CD4-positive, alpha-beta T cell (primary cell): ENCODE measurements around the gene PPCS. TPM values are rescaled to one million over a fixed set of nuclear protein-coding genes. Genes with fewer than 3 reads are reported as not detected.

Source experiments
- ATAC-seq: fragments of 200-7000 bp; cut with Tn5 transposase; one replicate; pipeline ENCODE4 v1.10.0; 2022; ENCODE audit warnings: mild to moderate bottlenecking; ENCODE audit not compliant: poor library complexity
- CTCF ChIA-PET: fragments of 350-600 bp; sonication (Branson Sonifier 250); formaldehyde crosslinking; loops from one replicate; lab custom pipeline; 2021; ENCODE audit warnings: antibody characterized with exemption, inconsistent platforms; lab: Charles Lee
- POLR2A ChIA-PET: fragments of 350-600 bp; sonication (Branson Sonifier 250); formaldehyde crosslinking; loops from one replicate; lab custom pipeline; 2021; ENCODE audit warnings: antibody characterized with exemption, inconsistent platforms; lab: Charles Lee
- DNase-seq, 14 experiments: peaks; one replicate each; pipeline ENCODE4 v3.0.0-alpha.2; 2013 to 2020; ENCODE audit warnings: mixed read lengths in 2 of 14
- H3K27ac ChIP-seq, 2 donors: one replicate each; pipeline versions ENCODE4 v1.5.1 to v1.7.0; 2013; ENCODE audit warnings: low read length in 2 of 2, low read depth in 1 of 2, mild to moderate bottlenecking in 1 of 2
- H3K27me3 ChIP-seq, 2 experiments: 1 replicate in 1 of 2; 2 replicates in 1 of 2; pipeline versions ENCODE4 v1.6.1 to v1.7.0; 2013; ENCODE audit warnings: low read length in 2 of 2, control low read depth in 1 of 2, mild to moderate bottlenecking in 1 of 2, moderate library complexity in 1 of 2; ENCODE audit not compliant: insufficient read depth in 2 of 2, control insufficient read depth in 1 of 2
- H3K36me3 ChIP-seq: one replicate; pipeline ENCODE4 v1.6.1; 2013; ENCODE audit warnings: low read length, control low read depth; ENCODE audit not compliant: insufficient read depth
- H3K4me1 ChIP-seq: one replicate; pipeline ENCODE4 v1.6.1; 2013; ENCODE audit warnings: low read length, control low read depth; ENCODE audit not compliant: insufficient read depth
- H3K4me3 ChIP-seq: one replicate; pipeline ENCODE4 v1.5.1; 2013; ENCODE audit warnings: mild to moderate bottlenecking, low read length, moderate library complexity
- H3K9me3 ChIP-seq, 2 experiments: 1 replicate in 1 of 2; 2 replicates in 1 of 2; pipeline versions ENCODE4 v1.6.1 to v1.7.0; 2013; ENCODE audit warnings: low read length in 2 of 2, mild to moderate bottlenecking in 2 of 2, control low read depth in 1 of 2, moderate library complexity in 1 of 2; ENCODE audit not compliant: control insufficient read depth in 1 of 2, insufficient read depth in 1 of 2
- H3K27ac Mint-ChIP-seq: one replicate; pipeline ENCODE4 v1.8.0; 2020; ENCODE audit warnings: mixed read lengths
- H3K27me3 Mint-ChIP-seq: one replicate; pipeline ENCODE4 v1.8.0; 2021; ENCODE audit warnings: mixed read lengths
- H3K36me3 Mint-ChIP-seq: one replicate; pipeline ENCODE4 v1.8.0; 2021; ENCODE audit warnings: low read depth, mixed read lengths
- H3K4me1 Mint-ChIP-seq: one replicate; pipeline ENCODE4 v1.8.0; 2021; ENCODE audit warnings: low read depth, mixed read lengths
- H3K4me3 Mint-ChIP-seq: one replicate; pipeline ENCODE4 v1.8.0; 2020; ENCODE audit warnings: mild to moderate bottlenecking, mixed read lengths
- H3K9me3 Mint-ChIP-seq: one replicate; pipeline ENCODE4 v1.8.0; 2020; ENCODE audit warnings: mixed read lengths
- intact Hi-C, 2 experiments: fragments of 100-400 bp; cut with DNase I in 1 of 2; cut with micrococcal nuclease in 1 of 2; formaldehyde crosslinking; loops; one replicate each; pipeline versions ENCODE4 v1.15.1 to v1.9.0; 2023 to 2025; cut with DNase I, micrococcal nuclease
- total RNA-seq, 174 experiments: library from RNA in 2 of 174; stranded (reverse) in 2 of 174; gene quantifications; one replicate each; pipeline ENCODE4 v1.2.3 and lab custom pipeline; 2021 to 2026
- TF ChIP-seq, protein P1 (sequence below): fragments of 200-600 bp; IDR thresholded peaks from one replicate; pipeline ENCODE4 v1.8.0; 2022; ENCODE audit warnings: antibody characterized with exemption, mild to moderate bottlenecking

Gene PPCS
- total RNA-seq, 2 experiments from 2014 or later: 39.7 to 40.4 TPM

DNA sequence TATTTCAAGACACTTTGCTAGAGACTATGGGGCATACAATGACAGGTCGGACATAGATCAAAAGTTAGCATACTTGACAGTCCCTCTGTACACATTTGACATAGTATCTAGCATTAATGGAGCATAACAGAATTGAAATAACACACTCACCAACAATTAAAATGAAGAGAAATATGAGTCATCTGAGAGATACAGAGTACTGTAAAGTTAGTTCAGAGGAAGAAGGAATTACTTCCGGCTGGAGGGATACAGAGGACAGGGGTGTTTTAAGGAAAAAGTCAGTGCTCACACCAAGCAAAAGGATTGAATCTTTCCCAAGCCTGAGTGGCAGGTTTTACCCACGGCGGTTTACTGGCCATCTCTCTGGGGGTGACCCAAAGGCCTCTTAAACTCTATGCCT, 3.0 kb upstream of the PPCS start:
- CTCF ChIA-PET: no interaction called here
- peaks cover 24% of the 10 kb centered on the region for H3K36me3 Mint-ChIP-seq
- Histone ChIP-seq H3K27me3 (no peaks in the 10 kb centered on the region), H3K4me3 (no peak overlapping the region), H3K27ac (no peak overlapping the region), H3K9me3 (no peaks in the 10 kb centered on the region), H3K36me3 (peaks cover 7% of the 10 kb centered on the region), H3K4me1 (peaks cover 24% of the 10 kb centered on the region)
- no peaks in the 10 kb centered on the region for H3K9me3 Mint-ChIP-seq
- peak overlapping the region; percentile 96 for H3K27ac Mint-ChIP-seq
- H3K27me3 Mint-ChIP-seq: no peaks in the 10 kb centered on the region
- TF ChIP-seq, protein P1, sequence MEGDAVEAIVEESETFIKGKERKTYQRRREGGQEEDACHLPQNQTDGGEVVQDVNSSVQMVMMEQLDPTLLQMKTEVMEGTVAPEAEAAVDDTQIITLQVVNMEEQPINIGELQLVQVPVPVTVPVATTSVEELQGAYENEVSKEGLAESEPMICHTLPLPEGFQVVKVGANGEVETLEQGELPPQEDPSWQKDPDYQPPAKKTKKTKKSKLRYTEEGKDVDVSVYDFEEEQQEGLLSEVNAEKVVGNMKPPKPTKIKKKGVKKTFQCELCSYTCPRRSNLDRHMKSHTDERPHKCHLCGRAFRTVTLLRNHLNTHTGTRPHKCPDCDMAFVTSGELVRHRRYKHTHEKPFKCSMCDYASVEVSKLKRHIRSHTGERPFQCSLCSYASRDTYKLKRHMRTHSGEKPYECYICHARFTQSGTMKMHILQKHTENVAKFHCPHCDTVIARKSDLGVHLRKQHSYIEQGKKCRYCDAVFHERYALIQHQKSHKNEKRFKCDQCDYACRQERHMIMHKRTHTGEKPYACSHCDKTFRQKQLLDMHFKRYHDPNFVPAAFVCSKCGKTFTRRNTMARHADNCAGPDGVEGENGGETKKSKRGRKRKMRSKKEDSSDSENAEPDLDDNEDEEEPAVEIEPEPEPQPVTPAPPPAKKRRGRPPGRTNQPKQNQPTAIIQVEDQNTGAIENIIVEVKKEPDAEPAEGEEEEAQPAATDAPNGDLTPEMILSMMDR: no peak
- DNase-seq: no peak
- POLR2A ChIA-PET: no interaction called here
- intact Hi-C loops: loop anchor here in 1 of 2 experiments (10.0 kb wide), 1 partner anchor 481 kb away; no protein-coding TSS in a partner anchor
- H3K4me3 Mint-ChIP-seq: peak overlapping the region; percentile 63
- peaks cover 31% of the 10 kb centered on the region for H3K4me1 Mint-ChIP-seq
- ATAC-seq: no peak

GRCh38 chr1:42454403-42454802, 1.9 kb upstream of the PPCS start:
- no peak overlapping the region for H3K27ac ChIP-seq
- intact Hi-C loops: loop anchor here in 1 of 2 experiments (10.0 kb wide), 1 partner anchor 480 kb away; no protein-coding TSS in a partner anchor
- TF ChIP-seq, protein P1: no peak
- no peak for ATAC-seq
- peaks cover 24% of the 10 kb centered on the region for H3K4me1 ChIP-seq
- Mint-ChIP-seq H3K9me3 (no peaks in the 10 kb centered on the region), H3K27ac (peak overlapping the region; percentile 96), H3K4me3 (peak overlapping the region; percentile 67), H3K36me3 (peaks cover 32% of the 10 kb centered on the region), H3K4me1 (peaks cover 39% of the 10 kb centered on the region), H3K27me3 (no peaks in the 10 kb centered on the region)
- no peaks in the 10 kb centered on the region for H3K27me3 ChIP-seq
- ChIA-PET POLR2A (no interaction called here), CTCF (interaction anchor here (0.6 kb wide), 2 partner anchors 116 to 121 kb away, joined by 3 read pairs; no protein-coding TSS in a partner anchor)
- H3K36me3 ChIP-seq: peaks cover 17% of the 10 kb centered on the region
- H3K4me3 ChIP-seq: no peak overlapping the region
- DNase-seq: peak in 1 of 14 experiments; percentile 9
- no peaks in the 10 kb centered on the region for H3K9me3 ChIP-seq

DNA sequence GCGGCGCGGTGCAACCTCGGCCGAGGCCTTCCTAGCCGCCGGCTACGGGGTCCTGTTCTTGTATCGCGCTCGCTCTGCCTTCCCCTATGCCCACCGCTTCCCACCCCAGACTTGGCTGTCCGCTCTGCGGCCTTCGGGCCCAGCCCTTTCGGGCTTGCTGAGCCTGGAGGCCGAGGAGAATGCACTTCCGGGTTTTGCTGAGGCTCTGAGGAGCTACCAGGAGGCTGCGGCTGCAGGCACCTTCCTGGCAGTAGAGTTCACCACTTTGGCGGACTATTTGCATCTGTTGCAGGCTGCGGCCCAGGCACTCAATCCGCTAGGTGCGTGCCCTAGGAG, 379 bp downstream of the PPCS start:
- Histone ChIP-seq H3K9me3 (no peaks in the 10 kb centered on the region), H3K36me3 (peaks cover 38% of the 10 kb centered on the region), H3K4me1 (peaks cover 24% of the 10 kb centered on the region), H3K27me3 (no peaks in the 10 kb centered on the region), H3K27ac (peak overlapping the region; percentile 98 to 99), H3K4me3 (peak overlapping the region; percentile 70)
- H3K9me3 Mint-ChIP-seq: no peaks in the 10 kb centered on the region
- no peaks in the 10 kb centered on the region for H3K27me3 Mint-ChIP-seq
- H3K4me3 Mint-ChIP-seq: peak overlapping the region; percentile 95
- DNase-seq: peak; percentile 44 to 84 (median 58)
- H3K4me1 Mint-ChIP-seq: peaks cover 57% of the 10 kb centered on the region
- ChIA-PET POLR2A (interaction anchor here (0.5 to 2.4 kb wide), 6 partner anchors 63 to 783 kb away, joined by 3 to 19 read pairs (median 4); partner anchors contain the start of genes C1orf50, P3H1 and YBX1), CTCF (no interaction called here)
- H3K36me3 Mint-ChIP-seq: peaks cover 50% of the 10 kb centered on the region
- ATAC-seq: peak; percentile 51
- H3K27ac Mint-ChIP-seq: peak overlapping the region; percentile 96
- TF ChIP-seq, protein P1: no peak
- intact Hi-C loops: loop anchor here (1.0 to 10.0 kb wide), 6 partner anchors 122 to 716 kb away; partner anchors contain the start of genes YBX1 (in 2 of the 2), CFAP57 (in 1 of the 2), EBNA1BP2 (in 1 of the 2) and ERMAP (in 1 of the 2)
